AG09309 (cell line): ENCODE data around the gene HSPA12B.

Experiments used
- DNase-seq: peaks from one replicate; pipeline ENCODE4 v3.0.0-alpha.2; 2010; ENCODE audit warnings: low read depth
- H3K4me3 ChIP-seq: 2 replicates; pipeline ENCODE4 v1.5.1; 2011; ENCODE audit warnings: mild to moderate bottlenecking, low read depth, low read length, moderate library complexity; ENCODE audit not compliant: control insufficient read depth
- CTCF ChIP-seq: IDR thresholded peaks from 2 replicates; pipeline ENCODE4 v1.5.1; 2011; ENCODE audit warnings: mild to moderate bottlenecking, low read depth, low read length, inconsistent platforms; ENCODE audit not compliant: insufficient read depth, control insufficient read depth; ENCODE audit errors: missing control alignments

HSPA12B gene

GRCh38 chr20:3752386-3752759 is 19.9 kb downstream of the HSPA12B start:
- no peak for TF ChIP-seq CTCF
- H3K4me3 ChIP-seq = no peak overlapping the region
- DNase-seq = no peak

- H3K4me3 ChIP-seq = no peak overlapping the region
- peak; percentile 52 for DNase-seq
- TF ChIP-seq CTCF = peak; percentile 91
Measured at GRCh38 chr20:3753098-3753497, 20.6 kb downstream of the HSPA12B start.

- H3K4me3 ChIP-seq = no peak overlapping the region
- no peak for DNase-seq
- TF ChIP-seq CTCF = no peak
Measured at GRCh38 chr20:3753501-3754275, 21.2 kb downstream of the HSPA12B start.

- no peak for DNase-seq
- TF ChIP-seq CTCF = no peak
- no peak overlapping the region for H3K4me3 ChIP-seq
Measured at GRCh38 chr20:3754276-3754630, 21.8 kb downstream of the HSPA12B start.

GRCh38 chr20:3755269-3755668 is 22.8 kb downstream of the HSPA12B start:
- no peak for DNase-seq
- no peak overlapping the region for H3K4me3 ChIP-seq
- TF ChIP-seq CTCF = no peak

GRCh38 chr20:3755814-3756480 is 23.5 kb downstream of the HSPA12B start:
- DNase-seq = no peak
- H3K4me3 ChIP-seq = no peak overlapping the region
- TF ChIP-seq CTCF = no peak
